ENCODE measurements around the gene ADM.

Gene ADM

DNA sequence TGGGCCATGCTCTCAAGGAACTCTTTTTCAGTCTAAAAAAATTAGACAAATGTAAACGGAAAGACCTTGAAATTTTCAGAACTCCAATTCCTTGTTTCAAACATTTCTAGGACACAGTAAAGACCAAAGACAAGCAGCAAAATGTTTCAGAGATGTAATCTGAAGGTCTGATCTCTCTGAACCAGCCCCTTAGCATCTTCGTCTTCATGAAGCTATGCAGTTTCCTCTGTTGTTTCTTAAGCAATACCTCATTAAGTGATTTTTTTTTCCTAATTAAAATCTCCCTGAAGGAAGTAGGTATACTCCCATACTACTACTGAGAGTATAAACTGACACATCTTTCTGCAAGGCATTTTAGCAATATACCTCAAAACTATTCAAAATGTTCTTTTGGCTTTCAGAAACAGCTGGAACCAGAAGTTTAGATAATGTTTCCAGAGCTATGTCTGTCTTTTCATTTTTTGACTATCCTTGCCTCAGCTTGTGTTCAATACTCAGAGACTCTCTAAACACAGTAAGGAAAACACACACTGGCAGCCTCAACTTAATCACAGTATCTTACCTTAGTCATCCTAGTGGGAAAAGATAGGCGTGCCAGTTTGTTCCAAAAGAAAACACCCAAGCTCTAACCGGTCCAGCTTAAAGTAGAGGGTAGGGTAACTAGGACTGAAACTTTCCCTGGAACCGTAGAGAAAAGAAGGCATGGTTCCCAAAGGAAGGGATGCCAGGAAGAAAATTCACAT, 36.0 kb upstream of the ADM start:
- Histone ChIP-seq H3K4me1 (ENCODE audit: control insufficient read depth, insufficient read depth, low read depth, low read length) (peaks cover 2% of the 10 kb centered on the region), H3K4me3 (ENCODE audit: insufficient read depth in 1 of 2, low read depth in 1 of 2, low read length in 2 of 2) (no peak overlapping the region), H2AK5ac (ENCODE audit: low read length, severe bottlenecking) (peak overlapping the region; percentile 54), H2BK12ac (ENCODE audit: low read length in 2 of 2) (peak overlapping the region in 1 of 2 experiments; percentile 25), H4K91ac (ENCODE audit: low read length) (no peak overlapping the region), H3K4ac (ENCODE audit: low read depth in 1 of 2, low read length in 2 of 2) (no peak overlapping the region), H4K8ac (ENCODE audit: low read length) (no peak overlapping the region), H2BK15ac (ENCODE audit: low read depth, poor library complexity, severe bottlenecking) (no peak overlapping the region), H3K4me2 (ENCODE audit: low read length, poor library complexity, severe bottlenecking) (no peak overlapping the region), H3K9me3 (ENCODE audit: control insufficient read depth, low read length) (no peaks in the 10 kb centered on the region), H3K27me3 (ENCODE audit: control insufficient read depth in 1 of 2, insufficient read depth in 1 of 2, low read length in 2 of 2) (no peaks in the 10 kb centered on the region), H3K9ac (ENCODE audit: low read length) (no peak overlapping the region), H3K18ac (ENCODE audit: low read depth in 1 of 2, low read length in 2 of 2) (no peak overlapping the region), H2AFZ (ENCODE audit: low read depth, low read length) (no peak overlapping the region), H3K14ac (ENCODE audit: low read length in 2 of 2) (no peak overlapping the region), H2BK120ac (ENCODE audit: low read depth, low read length) (no peak overlapping the region), H3K27ac (ENCODE audit: low read length, poor library complexity, severe bottlenecking) (no peak overlapping the region), H3K23ac (ENCODE audit: low read length in 2 of 2) (no peak overlapping the region), H2BK5ac (ENCODE audit: low read depth, low read length, poor library complexity, severe bottlenecking) (no peak overlapping the region), H3K79me1 (replicated peaks; ENCODE audit: low read length, poor library complexity, severe bottlenecking) (peaks cover 17% of the 10 kb centered on the region), H3K36me3 (ENCODE audit: control insufficient read depth in 1 of 2, insufficient read depth in 2 of 2, low read depth in 1 of 2, low read length in 2 of 2) (peaks cover 0 to 8% of the 10 kb centered on the region in 2 experiments)
- 60% methylated on average over 4 of the region's 5 CpGs for WGBS
- DNase-seq = peak; percentile 46

GRCh38 chr11:10272132-10272531, 32.7 kb upstream of the ADM start:
- Histone ChIP-seq H2BK5ac (ENCODE audit: low read depth, low read length, poor library complexity, severe bottlenecking) (no peak overlapping the region), H2AFZ (ENCODE audit: low read depth, low read length) (no peak overlapping the region)

DNA sequence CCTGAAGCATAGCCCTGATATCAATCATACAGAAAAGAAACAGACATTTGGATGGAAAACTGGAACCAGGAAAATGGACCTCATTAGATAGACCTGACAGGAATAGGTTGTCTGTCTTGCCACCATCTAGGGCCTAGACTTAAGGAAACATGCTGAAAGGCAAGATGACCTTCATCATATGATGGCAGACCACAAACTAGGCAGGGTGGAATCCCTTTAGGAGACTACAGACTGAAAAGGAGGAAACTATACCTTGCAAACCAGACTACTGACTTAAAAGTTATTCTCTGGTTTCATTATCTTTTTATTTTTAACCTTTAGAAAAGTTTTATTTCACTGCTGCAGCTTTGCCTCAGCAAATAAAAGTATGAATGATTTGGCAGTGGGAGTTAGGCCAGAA, 31.1 kb upstream of the ADM start:
- no peak overlapping the region for H3K27ac ChIP-seq (ENCODE audit: low read length, poor library complexity, severe bottlenecking)
- no peak overlapping the region for H3K14ac ChIP-seq (ENCODE audit: low read length in 2 of 2)
- peak overlapping the region; percentile 39 for H3K9ac ChIP-seq (ENCODE audit: low read length)
- no peak for DNase-seq
- no peak overlapping the region for H2BK5ac ChIP-seq (ENCODE audit: low read depth, low read length, poor library complexity, severe bottlenecking)
- peaks cover 7% of the 10 kb centered on the region for H3K79me1 ChIP-seq (replicated peaks; ENCODE audit: low read length, poor library complexity, severe bottlenecking)
- H4K8ac ChIP-seq (ENCODE audit: low read length) = no peak overlapping the region
- H3K18ac ChIP-seq (ENCODE audit: low read depth in 1 of 2, low read length in 2 of 2) = no peak overlapping the region
- H2AK5ac ChIP-seq (ENCODE audit: low read length, severe bottlenecking) = no peak overlapping the region
- H3K4me1 ChIP-seq (ENCODE audit: control insufficient read depth, insufficient read depth, low read depth, low read length) = no peaks in the 10 kb centered on the region
- H2BK120ac ChIP-seq (ENCODE audit: low read depth, low read length) = no peak overlapping the region
- H2AFZ ChIP-seq (ENCODE audit: low read depth, low read length) = no peak overlapping the region
- no peaks in the 10 kb centered on the region for H3K27me3 ChIP-seq (ENCODE audit: control insufficient read depth in 1 of 2, insufficient read depth in 1 of 2, low read length in 2 of 2)
- no peak overlapping the region for H4K91ac ChIP-seq (ENCODE audit: low read length)
- no peak overlapping the region for H3K4me3 ChIP-seq (ENCODE audit: insufficient read depth in 1 of 2, low read depth in 1 of 2, low read length in 2 of 2)
- H3K36me3 ChIP-seq (ENCODE audit: control insufficient read depth in 1 of 2, insufficient read depth in 2 of 2, low read depth in 1 of 2, low read length in 2 of 2) = peaks cover 0 to 4% of the 10 kb centered on the region in 2 experiments
- H3K4ac ChIP-seq (ENCODE audit: low read depth in 1 of 2, low read length in 2 of 2) = no peak overlapping the region
- H3K4me2 ChIP-seq (ENCODE audit: low read length, poor library complexity, severe bottlenecking) = no peak overlapping the region
- no peak overlapping the region for H2BK12ac ChIP-seq (ENCODE audit: low read length in 2 of 2)
- no peak overlapping the region for H3K23ac ChIP-seq (ENCODE audit: low read length in 2 of 2)
- no peak overlapping the region for H2BK15ac ChIP-seq (ENCODE audit: low read depth, poor library complexity, severe bottlenecking)
- H3K9me3 ChIP-seq (ENCODE audit: control insufficient read depth, low read length) = no peaks in the 10 kb centered on the region

More at GRCh38 chr11:10272132-10272531, 32.7 kb upstream of the ADM start:
- H3K4me3 ChIP-seq (ENCODE audit: insufficient read depth in 1 of 2, low read depth in 1 of 2, low read length in 2 of 2) = no peak overlapping the region
- no peak overlapping the region for H3K9ac ChIP-seq (ENCODE audit: low read length)
- no peak overlapping the region for H2BK12ac ChIP-seq (ENCODE audit: low read length in 2 of 2)
- no peak overlapping the region for H4K8ac ChIP-seq (ENCODE audit: low read length)
- H2BK15ac ChIP-seq (ENCODE audit: low read depth, poor library complexity, severe bottlenecking) = no peak overlapping the region
- H3K18ac ChIP-seq (ENCODE audit: low read depth in 1 of 2, low read length in 2 of 2) = no peak overlapping the region
- H2AK5ac ChIP-seq (ENCODE audit: low read length, severe bottlenecking) = no peak overlapping the region
- H3K14ac ChIP-seq (ENCODE audit: low read length in 2 of 2) = no peak overlapping the region
- H3K4ac ChIP-seq (ENCODE audit: low read depth in 1 of 2, low read length in 2 of 2) = no peak overlapping the region
- H3K9me3 ChIP-seq (ENCODE audit: control insufficient read depth, low read length) = no peaks in the 10 kb centered on the region
- peak; percentile 59 for DNase-seq
- H3K4me1 ChIP-seq (ENCODE audit: control insufficient read depth, insufficient read depth, low read depth, low read length) = no peaks in the 10 kb centered on the region
- H3K27ac ChIP-seq (ENCODE audit: low read length, poor library complexity, severe bottlenecking) = no peak overlapping the region
- H4K91ac ChIP-seq (ENCODE audit: low read length) = no peak overlapping the region
- WGBS = 93% methylated on average over 11 of the region's 11 CpGs
- H3K23ac ChIP-seq (ENCODE audit: low read length in 2 of 2) = no peak overlapping the region
- no peak overlapping the region for H3K4me2 ChIP-seq (ENCODE audit: low read length, poor library complexity, severe bottlenecking)
- no peaks in the 10 kb centered on the region for H3K27me3 ChIP-seq (ENCODE audit: control insufficient read depth in 1 of 2, insufficient read depth in 1 of 2, low read length in 2 of 2)
- H2BK120ac ChIP-seq (ENCODE audit: low read depth, low read length) = no peak overlapping the region
- H3K79me1 ChIP-seq (replicated peaks; ENCODE audit: low read length, poor library complexity, severe bottlenecking) = peaks cover 7% of the 10 kb centered on the region
- peaks cover 0 to 4% of the 10 kb centered on the region in 2 experiments for H3K36me3 ChIP-seq (ENCODE audit: control insufficient read depth in 1 of 2, insufficient read depth in 2 of 2, low read depth in 1 of 2, low read length in 2 of 2)

DNA sequence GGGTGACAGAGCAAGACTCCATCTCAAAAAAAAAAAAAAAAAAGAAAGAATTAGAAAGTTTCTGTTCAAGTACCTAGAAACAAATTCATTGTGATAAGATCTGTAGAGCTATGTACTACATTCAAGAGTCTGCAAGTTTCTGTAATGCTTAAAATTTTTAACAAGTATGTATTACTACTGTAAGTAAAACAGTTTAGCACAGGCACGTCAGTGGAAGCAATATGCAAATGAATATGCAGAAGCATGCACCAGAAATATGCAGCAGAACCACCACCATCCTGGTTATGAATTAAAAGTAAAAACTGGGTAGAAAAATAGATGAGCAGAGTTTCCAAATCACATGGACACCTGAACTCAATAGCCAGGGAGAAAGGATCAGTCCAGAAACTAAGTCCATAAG, 30.1 kb upstream of the ADM start:
- WGBS = 40% methylated on average over 1 of the region's 1 CpG
- Histone ChIP-seq H3K4me2 (ENCODE audit: low read length, poor library complexity, severe bottlenecking) (no peak overlapping the region), H3K4me1 (ENCODE audit: control insufficient read depth, insufficient read depth, low read depth, low read length) (no peaks in the 10 kb centered on the region)

More for the DNA sequence above, 30.1 kb upstream of the ADM start:
- H3K9me3 ChIP-seq (ENCODE audit: control insufficient read depth, low read length) = no peaks in the 10 kb centered on the region
- no peak overlapping the region for H2BK5ac ChIP-seq (ENCODE audit: low read depth, low read length, poor library complexity, severe bottlenecking)
- H3K9ac ChIP-seq (ENCODE audit: low read length) = no peak overlapping the region
- H2BK12ac ChIP-seq (ENCODE audit: low read length in 2 of 2) = no peak overlapping the region
- H4K8ac ChIP-seq (ENCODE audit: low read length) = no peak overlapping the region
- H2AFZ ChIP-seq (ENCODE audit: low read depth, low read length) = no peak overlapping the region
- H3K18ac ChIP-seq (ENCODE audit: low read depth in 1 of 2, low read length in 2 of 2) = no peak overlapping the region
- no peaks in the 10 kb centered on the region for H3K27me3 ChIP-seq (ENCODE audit: control insufficient read depth in 1 of 2, insufficient read depth in 1 of 2, low read length in 2 of 2)
- no peak overlapping the region for H2BK120ac ChIP-seq (ENCODE audit: low read depth, low read length)
- H3K23ac ChIP-seq (ENCODE audit: low read length in 2 of 2) = no peak overlapping the region
- DNase-seq = no peak
- H3K27ac ChIP-seq (ENCODE audit: low read length, poor library complexity, severe bottlenecking) = no peak overlapping the region
- H2AK5ac ChIP-seq (ENCODE audit: low read length, severe bottlenecking) = no peak overlapping the region
- H3K79me1 ChIP-seq (replicated peaks; ENCODE audit: low read length, poor library complexity, severe bottlenecking) = peaks cover 6% of the 10 kb centered on the region
- H2BK15ac ChIP-seq (ENCODE audit: low read depth, poor library complexity, severe bottlenecking) = no peak overlapping the region
- H3K14ac ChIP-seq (ENCODE audit: low read length in 2 of 2) = no peak overlapping the region
- no peak overlapping the region for H3K4me3 ChIP-seq (ENCODE audit: insufficient read depth in 1 of 2, low read depth in 1 of 2, low read length in 2 of 2)
- peaks cover 0 to 4% of the 10 kb centered on the region in 2 experiments for H3K36me3 ChIP-seq (ENCODE audit: control insufficient read depth in 1 of 2, insufficient read depth in 2 of 2, low read depth in 1 of 2, low read length in 2 of 2)
- H3K4ac ChIP-seq (ENCODE audit: low read depth in 1 of 2, low read length in 2 of 2) = no peak overlapping the region
- no peak overlapping the region for H4K91ac ChIP-seq (ENCODE audit: low read length)
